Neural progenitor cell (in vitro differentiated cells): ENCODE results near the gene PLXDC2.

Experiments
- EZH2 ChIP-seq: fragments of 200-600 bp; sonication (generic); IDR thresholded peaks from 2 replicates; pipeline ENCODE4 v1.6.1; 2017; ENCODE audit warnings: antibody characterized with exemption, mild to moderate bottlenecking, moderate library complexity
- EZH2phosphoT487 ChIP-seq: fragments of 200-600 bp; sonication (generic); IDR thresholded peaks from 2 replicates; pipeline ENCODE4 v1.6.1; 2017; ENCODE audit warnings: antibody characterized with exemption
- TF ChIP-seq, protein P1 (sequence below): fragments of 200-600 bp; sonication (generic); IDR thresholded peaks from 2 replicates; pipeline ENCODE4 v1.5.1; 2017; ENCODE audit warnings: antibody characterized with exemption, mild to moderate bottlenecking

DNA sequence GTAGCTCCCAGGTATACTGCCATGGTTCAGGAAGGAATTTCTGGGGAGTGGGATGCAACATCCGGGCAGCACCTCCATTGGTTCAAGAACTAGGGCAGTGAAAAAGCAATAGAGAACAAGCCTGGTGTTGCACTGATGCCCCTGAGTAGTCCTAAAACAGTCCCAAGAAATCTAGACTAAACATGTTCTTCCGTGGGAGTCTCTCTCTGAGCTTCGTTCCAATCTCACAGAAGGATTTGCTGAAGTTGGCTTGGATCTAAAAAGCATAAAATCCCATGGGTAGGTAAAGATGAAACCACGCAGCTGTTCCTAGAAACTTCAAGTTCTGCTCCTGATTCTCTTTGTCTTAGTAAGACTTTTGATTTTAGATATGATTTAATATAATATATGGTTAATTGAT, 154.5 kb downstream of the PLXDC2 start:
- TF ChIP-seq, protein P1, sequence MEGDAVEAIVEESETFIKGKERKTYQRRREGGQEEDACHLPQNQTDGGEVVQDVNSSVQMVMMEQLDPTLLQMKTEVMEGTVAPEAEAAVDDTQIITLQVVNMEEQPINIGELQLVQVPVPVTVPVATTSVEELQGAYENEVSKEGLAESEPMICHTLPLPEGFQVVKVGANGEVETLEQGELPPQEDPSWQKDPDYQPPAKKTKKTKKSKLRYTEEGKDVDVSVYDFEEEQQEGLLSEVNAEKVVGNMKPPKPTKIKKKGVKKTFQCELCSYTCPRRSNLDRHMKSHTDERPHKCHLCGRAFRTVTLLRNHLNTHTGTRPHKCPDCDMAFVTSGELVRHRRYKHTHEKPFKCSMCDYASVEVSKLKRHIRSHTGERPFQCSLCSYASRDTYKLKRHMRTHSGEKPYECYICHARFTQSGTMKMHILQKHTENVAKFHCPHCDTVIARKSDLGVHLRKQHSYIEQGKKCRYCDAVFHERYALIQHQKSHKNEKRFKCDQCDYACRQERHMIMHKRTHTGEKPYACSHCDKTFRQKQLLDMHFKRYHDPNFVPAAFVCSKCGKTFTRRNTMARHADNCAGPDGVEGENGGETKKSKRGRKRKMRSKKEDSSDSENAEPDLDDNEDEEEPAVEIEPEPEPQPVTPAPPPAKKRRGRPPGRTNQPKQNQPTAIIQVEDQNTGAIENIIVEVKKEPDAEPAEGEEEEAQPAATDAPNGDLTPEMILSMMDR, result no peak
- no peak for TF ChIP-seq EZH2
- no peak for TF ChIP-seq EZH2phosphoT487
